Measurements from ENCODE around the gene CDH4. TPM values are rescaled to one million over a fixed set of nuclear protein-coding genes. Genes with fewer than 3 reads are reported as not detected.

The CDH4 gene
- total and polyA plus RNA-seq, 2 of the 8 experiments (the other 6 are each of a cell fraction or from before 2014, with no cell fraction given): 4.3 to 7.9 TPM

DNA sequence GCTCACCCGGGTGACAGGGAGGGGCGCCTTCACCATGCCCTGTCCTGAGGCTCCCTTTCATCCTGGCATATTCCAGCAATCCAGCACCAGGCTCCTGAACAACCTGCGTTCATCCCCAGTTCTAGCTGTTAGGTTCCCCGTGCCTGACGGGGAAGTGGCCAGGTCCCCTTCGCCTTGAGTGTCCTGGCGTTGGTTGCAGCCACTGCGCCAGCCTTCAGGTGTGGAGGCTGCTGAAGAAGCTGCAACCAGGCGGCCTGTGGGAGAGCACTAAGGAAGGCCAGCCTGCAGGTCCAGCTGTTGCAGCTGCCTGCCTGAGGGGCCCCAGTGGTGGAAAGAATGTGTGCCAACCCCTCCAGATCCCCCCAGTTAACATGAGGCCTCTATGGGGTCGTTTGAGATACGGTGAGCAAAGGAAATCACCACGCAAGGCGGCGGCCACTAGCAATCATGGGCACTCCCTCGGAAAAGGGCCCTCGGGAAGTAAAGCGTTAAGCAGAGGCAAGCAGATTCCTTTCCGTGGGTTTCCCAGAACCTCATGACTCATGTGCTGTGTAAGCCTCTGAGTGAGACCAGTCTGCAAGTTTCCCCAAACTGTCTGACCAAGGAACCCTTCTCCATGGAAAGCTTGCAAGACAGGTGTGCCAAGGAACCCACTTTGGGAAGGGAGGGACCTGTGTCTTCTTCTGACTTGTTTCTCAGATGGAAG is 492.8 kb downstream of the CDH4 start (continued):
- TF ChIP-seq SP2 (IDR thresholded peaks at IDR 0.05; ENCODE audit: low read length) (no peak), PHF8 (conservative IDR thresholded peaks at IDR 0.05; ENCODE audit: low read depth, low read length) (no peak), TAF1 (IDR thresholded peaks at IDR 0.05; ENCODE audit: low read depth, low read length) (no peak), ASH2L (IDR thresholded peaks at IDR 0.05; ENCODE audit: low read length) (no peak), SIRT6 (IDR thresholded peaks at IDR 0.05; ENCODE audit: low read length) (no peak)
- TF ChIP-seq, protein P1, sequence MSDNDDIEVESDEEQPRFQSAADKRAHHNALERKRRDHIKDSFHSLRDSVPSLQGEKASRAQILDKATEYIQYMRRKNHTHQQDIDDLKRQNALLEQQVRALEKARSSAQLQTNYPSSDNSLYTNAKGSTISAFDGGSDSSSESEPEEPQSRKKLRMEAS (IDR thresholded peaks at IDR 0.05): no peak

Data from H1 (cell line).